Measurements from ENCODE around the gene OR52J3.

GRCh38 chr11:5043380-5043779 lies 2.9 kb upstream of the OR52J3 start:
- TF ChIP-seq, protein P1, sequence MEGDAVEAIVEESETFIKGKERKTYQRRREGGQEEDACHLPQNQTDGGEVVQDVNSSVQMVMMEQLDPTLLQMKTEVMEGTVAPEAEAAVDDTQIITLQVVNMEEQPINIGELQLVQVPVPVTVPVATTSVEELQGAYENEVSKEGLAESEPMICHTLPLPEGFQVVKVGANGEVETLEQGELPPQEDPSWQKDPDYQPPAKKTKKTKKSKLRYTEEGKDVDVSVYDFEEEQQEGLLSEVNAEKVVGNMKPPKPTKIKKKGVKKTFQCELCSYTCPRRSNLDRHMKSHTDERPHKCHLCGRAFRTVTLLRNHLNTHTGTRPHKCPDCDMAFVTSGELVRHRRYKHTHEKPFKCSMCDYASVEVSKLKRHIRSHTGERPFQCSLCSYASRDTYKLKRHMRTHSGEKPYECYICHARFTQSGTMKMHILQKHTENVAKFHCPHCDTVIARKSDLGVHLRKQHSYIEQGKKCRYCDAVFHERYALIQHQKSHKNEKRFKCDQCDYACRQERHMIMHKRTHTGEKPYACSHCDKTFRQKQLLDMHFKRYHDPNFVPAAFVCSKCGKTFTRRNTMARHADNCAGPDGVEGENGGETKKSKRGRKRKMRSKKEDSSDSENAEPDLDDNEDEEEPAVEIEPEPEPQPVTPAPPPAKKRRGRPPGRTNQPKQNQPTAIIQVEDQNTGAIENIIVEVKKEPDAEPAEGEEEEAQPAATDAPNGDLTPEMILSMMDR (IDR thresholded peaks at IDR 0.05), result no peak
- no peak for TF ChIP-seq EZH2phosphoT487 (IDR thresholded peaks at IDR 0.05)
- no peak for TF ChIP-seq EZH2 (IDR thresholded peaks at IDR 0.05)

Data from neural progenitor cell (in vitro differentiated cells).